Measurements from ENCODE around the gene RNF39. TPM values are rescaled to one million over a fixed set of nuclear protein-coding genes. Genes with fewer than 3 reads are reported as not detected.

RNF39 gene
- total and polyA plus RNA-seq, 2 of the 13 experiments (the other 11 are each of a cell fraction or from before 2014, with no cell fraction given): 0.13 to 1.8 TPM

- TF ChIP-seq ZBTB34 (CRISPR knock-in tag; IDR thresholded peaks at IDR 0.05): peak; percentile 94
- 0 out of 2 replicates have a peak, but pooled peaks have one; percentile 16 for TF ChIP-seq ZBTB44 (CRISPR knock-in tag; IDR thresholded peaks at IDR 0.05)
- no peak for TF ChIP-seq ZNF878 (CRISPR knock-in tag; IDR thresholded peaks at IDR 0.05)
- TF ChIP-seq NR2F6 (IDR thresholded peaks at IDR 0.05): peak; percentile 77
- TF ChIP-seq NR2F6 (CRISPR knock-in tag; IDR thresholded peaks at IDR 0.05): peak; percentile 89
- peak; percentile 62; the same call in 1 of the 2 replicates for TF ChIP-seq ZNF598 (CRISPR knock-in tag; IDR thresholded peaks at IDR 0.05; ENCODE audit: borderline replicate concordance)
- peak; percentile 95 for TF ChIP-seq MAX (IDR thresholded peaks at IDR 0.05)
- TF ChIP-seq ZBTB37 (CRISPR knock-in tag; IDR thresholded peaks at IDR 0.05): 0 out of 2 replicates have a peak, but pooled peaks have one; percentile 17
- peak; percentile 99 for TF ChIP-seq ZNF263 (CRISPR knock-in tag; IDR thresholded peaks at IDR 0.05)
- TF ChIP-seq ZNF292 (CRISPR knock-in tag; IDR thresholded peaks at IDR 0.05; ENCODE audit: borderline replicate concordance, low read depth): 0 out of 2 replicates have a peak, but pooled peaks have one; percentile 68
- no peak for TF ChIP-seq MAF1 (CRISPR knock-in tag; IDR thresholded peaks at IDR 0.05; ENCODE audit: borderline replicate concordance)
- TF ChIP-seq PATZ1 (CRISPR knock-in tag; IDR thresholded peaks at IDR 0.05): peak; percentile 83
- TF ChIP-seq ATF4 (CRISPR knock-in tag; IDR thresholded peaks at IDR 0.05): no peak
- TF ChIP-seq RORA (CRISPR knock-in tag; IDR thresholded peaks at IDR 0.05): no peak
- TF ChIP-seq ATRX (CRISPR knock-in tag; IDR thresholded peaks at IDR 0.05; ENCODE audit: borderline replicate concordance): no peak
- peak; percentile 94 for TF ChIP-seq TBX2 (CRISPR knock-in tag; IDR thresholded peaks at IDR 0.05; ENCODE audit: borderline replicate concordance)
- TF ChIP-seq ZNF772 (CRISPR knock-in tag; IDR thresholded peaks at IDR 0.05): no peak; the same call in 1 of the 2 replicates
- TF ChIP-seq ZNF768 (CRISPR knock-in tag; IDR thresholded peaks at IDR 0.05): peak; percentile 66
- peak; percentile 42; the same call in 1 of the 2 replicates for TF ChIP-seq ESRRA (CRISPR knock-in tag; IDR thresholded peaks at IDR 0.05; ENCODE audit: low read depth)
- peak; percentile 55; the same call in 1 of the 2 replicates for TF ChIP-seq ZNF224 (CRISPR knock-in tag; IDR thresholded peaks at IDR 0.05)
- no peak for TF ChIP-seq ZNF234 (CRISPR knock-in tag; conservative IDR thresholded peaks at IDR 0.05)
These were observed 8.8 kb downstream of the RNF39 start, which contains the start of gene PPP1R11 (continued) for GRCh38 chr6:30066577-30067459.

All from HepG2 (cell line).